Parathyroid adenoma (tissue), 2 donors: Measurements from ENCODE around the gene HEXIM1.
A peak's percentile ranks its signal among the peaks of the same experiment; 100 is the strongest.

Experiments
- H2AFZ ChIP-seq: fragments of 300-600 bp; sonication (generic); one replicate; pipeline ENCODE4 v1.7.0; 2017; ENCODE audit warnings: antibody characterized with exemption, mild to moderate bottlenecking
- H3K27ac ChIP-seq: fragments of 300-600 bp; sonication (generic); one replicate; pipeline ENCODE4 v1.7.0; 2017
- H3K27me3 ChIP-seq: fragments of 300-600 bp; sonication (generic); one replicate; pipeline ENCODE4 v1.7.0; 2017; ENCODE audit warnings: low read length; ENCODE audit not compliant: control insufficient read depth, insufficient read depth
- H3K36me3 ChIP-seq: fragments of 300-600 bp; sonication (generic); one replicate; pipeline ENCODE4 v1.7.0; 2017; ENCODE audit warnings: low read length; ENCODE audit not compliant: control insufficient read depth, insufficient read depth
- H3K4me1 ChIP-seq: fragments of 300-600 bp; sonication (generic); one replicate; pipeline ENCODE4 v1.7.0; 2017; ENCODE audit warnings: control low read depth
- H3K4me2 ChIP-seq: fragments of 300-600 bp; sonication (generic); one replicate; pipeline ENCODE4 v1.7.0; 2017; ENCODE audit warnings: low read length
- H3K4me3 ChIP-seq: fragments of 300-600 bp; sonication (generic); one replicate; pipeline ENCODE4 v1.7.0; 2017; ENCODE audit warnings: low read depth, low read length
- H3K79me2 ChIP-seq: fragments of 300-600 bp; sonication (generic); one replicate; pipeline ENCODE4 v1.7.0; 2017; ENCODE audit warnings: control low read depth
- H3K9ac ChIP-seq: fragments of 300-600 bp; sonication (generic); one replicate; pipeline ENCODE4 v1.7.0; 2017; ENCODE audit warnings: mild to moderate bottlenecking
- H3K9me3 ChIP-seq: fragments of 300-600 bp; sonication (generic); one replicate; pipeline ENCODE4 v1.7.0; 2017; ENCODE audit warnings: low read length; ENCODE audit not compliant: control insufficient read depth
- TF ChIP-seq, protein P1 (sequence below): fragments of 300-600 bp; sonication (generic); IDR thresholded peaks from one replicate; pipeline ENCODE4 v1.7.0; 2017; ENCODE audit warnings: antibody characterized with exemption, mild to moderate bottlenecking
- donor health status: primary hyperparathyroidism.

HEXIM1 gene

DNA sequence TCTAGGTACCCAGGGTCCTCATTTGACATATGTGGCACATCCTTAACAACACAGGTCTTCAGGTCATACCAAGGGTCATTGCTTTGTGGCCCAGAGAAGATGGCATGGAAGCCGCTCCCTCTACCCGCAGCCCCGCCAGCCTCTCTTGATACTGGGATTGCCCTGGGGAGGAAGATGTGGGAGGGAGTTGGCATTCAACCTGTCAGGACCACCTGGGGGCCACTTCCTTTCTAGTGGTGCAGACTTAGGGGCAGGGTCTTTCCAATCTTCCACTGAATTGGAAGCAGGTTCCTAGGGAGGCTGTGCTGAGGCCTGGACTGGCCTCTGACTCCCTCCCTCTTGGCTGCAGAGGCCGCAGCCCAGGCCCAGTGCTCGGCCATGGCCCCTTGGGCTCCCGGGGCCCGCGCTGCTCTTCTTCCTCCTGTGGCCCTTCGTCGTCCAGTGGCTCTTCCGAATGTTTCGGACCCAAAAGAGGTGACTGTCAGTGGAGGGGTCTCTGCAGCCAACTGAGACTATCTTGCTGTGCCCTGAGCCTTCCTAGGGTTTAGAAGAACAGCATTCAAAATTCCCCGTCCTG lies 5.1 kb upstream of the HEXIM1 start:
- Histone ChIP-seq H3K9me3 (no peaks in the 10 kb centered on the region), H3K9ac (no peak overlapping the region), H2AFZ (no peak overlapping the region), H3K4me1 (no peaks in the 10 kb centered on the region), H3K79me2 (no peaks in the 10 kb centered on the region), H3K4me3 (no peak overlapping the region), H3K27me3 (no peaks in the 10 kb centered on the region), H3K36me3 (no peaks in the 10 kb centered on the region), H3K27ac (no peak overlapping the region), H3K4me2 (no peak overlapping the region)
- TF ChIP-seq, protein P1, sequence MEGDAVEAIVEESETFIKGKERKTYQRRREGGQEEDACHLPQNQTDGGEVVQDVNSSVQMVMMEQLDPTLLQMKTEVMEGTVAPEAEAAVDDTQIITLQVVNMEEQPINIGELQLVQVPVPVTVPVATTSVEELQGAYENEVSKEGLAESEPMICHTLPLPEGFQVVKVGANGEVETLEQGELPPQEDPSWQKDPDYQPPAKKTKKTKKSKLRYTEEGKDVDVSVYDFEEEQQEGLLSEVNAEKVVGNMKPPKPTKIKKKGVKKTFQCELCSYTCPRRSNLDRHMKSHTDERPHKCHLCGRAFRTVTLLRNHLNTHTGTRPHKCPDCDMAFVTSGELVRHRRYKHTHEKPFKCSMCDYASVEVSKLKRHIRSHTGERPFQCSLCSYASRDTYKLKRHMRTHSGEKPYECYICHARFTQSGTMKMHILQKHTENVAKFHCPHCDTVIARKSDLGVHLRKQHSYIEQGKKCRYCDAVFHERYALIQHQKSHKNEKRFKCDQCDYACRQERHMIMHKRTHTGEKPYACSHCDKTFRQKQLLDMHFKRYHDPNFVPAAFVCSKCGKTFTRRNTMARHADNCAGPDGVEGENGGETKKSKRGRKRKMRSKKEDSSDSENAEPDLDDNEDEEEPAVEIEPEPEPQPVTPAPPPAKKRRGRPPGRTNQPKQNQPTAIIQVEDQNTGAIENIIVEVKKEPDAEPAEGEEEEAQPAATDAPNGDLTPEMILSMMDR = no peak

DNA sequence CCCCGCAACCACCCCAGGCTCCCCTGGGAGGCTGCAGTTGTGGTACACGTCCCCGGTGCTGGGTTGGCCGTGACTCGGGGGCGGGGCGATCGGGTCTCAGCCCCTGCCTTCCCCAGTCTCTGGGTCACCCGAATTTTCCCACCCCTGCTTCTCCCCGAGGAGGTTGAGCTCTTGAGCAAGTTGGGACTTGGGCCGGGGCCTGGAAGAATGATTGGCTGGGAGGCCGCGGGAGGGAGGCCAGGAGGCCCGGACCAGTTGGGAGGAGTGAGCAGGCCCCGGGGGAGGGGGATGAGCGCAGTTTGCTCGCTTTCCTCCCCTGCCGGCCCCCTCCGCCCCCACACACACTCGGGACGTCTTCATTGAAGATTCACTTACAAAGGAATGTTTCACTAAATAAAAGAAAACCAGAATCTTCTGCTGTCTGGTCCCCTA lies 4.5 kb upstream of the HEXIM1 start:
- TF ChIP-seq, protein P1 = no peak
- Histone ChIP-seq H3K27ac (peak overlapping the region; percentile 69), H3K79me2 (no peaks in the 10 kb centered on the region), H3K4me2 (peak overlapping the region; percentile 43), H3K36me3 (no peaks in the 10 kb centered on the region), H3K27me3 (no peaks in the 10 kb centered on the region), H3K4me3 (peak overlapping the region; percentile 45), H3K9me3 (no peaks in the 10 kb centered on the region), H2AFZ (peak overlapping the region; percentile 78), H3K4me1 (no peaks in the 10 kb centered on the region), H3K9ac (no peak overlapping the region)

DNA sequence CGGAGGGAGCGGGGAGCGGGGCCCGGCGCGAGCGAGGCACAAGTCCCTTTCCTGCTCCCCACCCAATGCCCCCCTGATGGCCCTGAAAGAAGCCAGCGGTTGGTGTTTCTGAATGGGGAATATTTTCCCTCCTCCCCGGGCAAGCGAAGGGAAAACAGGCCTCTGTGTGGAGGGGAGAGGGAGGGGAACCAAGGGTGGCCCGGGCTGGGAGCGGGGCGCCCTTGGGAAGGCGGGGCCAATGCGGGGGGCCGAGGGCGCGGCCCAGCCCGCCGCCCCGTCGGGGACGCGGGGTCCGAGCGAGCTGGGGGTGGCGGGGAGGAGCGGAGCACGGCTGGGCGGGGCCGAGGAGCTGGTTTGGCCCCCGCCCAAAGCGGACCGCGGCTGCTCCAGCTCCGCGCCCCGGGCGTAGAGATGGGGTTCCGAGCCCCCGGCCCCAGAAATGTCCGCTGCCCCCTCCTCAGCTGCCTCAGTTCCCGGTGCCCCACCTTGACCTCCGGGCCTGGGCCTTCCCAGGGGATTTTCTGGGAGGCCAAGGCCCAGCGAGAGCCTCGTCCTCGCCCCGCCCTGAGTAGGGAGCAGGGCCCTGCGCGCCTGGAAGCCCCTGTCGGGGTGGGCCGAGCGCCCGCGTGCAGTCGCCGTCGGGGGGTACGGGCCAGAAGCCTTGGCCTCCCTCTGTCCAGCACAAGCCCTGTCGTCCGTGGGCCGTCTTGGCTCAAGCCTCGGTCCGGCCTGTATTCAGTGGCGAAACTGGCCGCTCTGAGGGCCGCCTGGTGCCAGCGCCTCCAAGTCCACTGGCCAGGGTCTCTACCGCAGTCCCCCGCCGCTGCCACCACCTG lies 3.9 kb upstream of the HEXIM1 start:
- Histone ChIP-seq H3K79me2 (no peaks in the 10 kb centered on the region), H3K4me3 (peak overlapping the region; percentile 45), H3K4me2 (peak overlapping the region; percentile 43), H3K27ac (peak overlapping the region; percentile 69), H3K9ac (no peak overlapping the region), H2AFZ (peak overlapping the region; percentile 78), H3K36me3 (no peaks in the 10 kb centered on the region), H3K4me1 (no peaks in the 10 kb centered on the region), H3K9me3 (no peaks in the 10 kb centered on the region), H3K27me3 (no peaks in the 10 kb centered on the region)
- TF ChIP-seq, protein P1 = no peak

DNA sequence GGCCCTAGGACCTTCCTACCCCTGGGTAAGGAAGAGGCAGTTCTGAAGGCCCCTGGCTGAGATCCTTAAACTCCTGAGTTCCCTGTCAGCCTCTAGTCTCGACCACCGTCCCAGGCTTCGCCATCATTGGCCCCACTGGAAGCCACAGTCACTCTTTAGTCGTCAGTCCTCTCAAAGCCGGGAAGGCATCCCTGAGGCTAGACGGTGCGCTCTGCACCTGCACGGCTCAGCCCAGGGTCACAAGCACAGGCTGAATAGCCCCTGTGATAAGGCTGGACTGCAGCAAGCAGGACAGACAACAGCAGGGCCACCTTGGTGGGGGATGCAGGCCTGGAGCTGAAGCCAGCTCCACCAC lies 3.3 kb upstream of the HEXIM1 start:
- no peak overlapping the region for H3K9ac ChIP-seq
- H3K36me3 ChIP-seq = no peaks in the 10 kb centered on the region
- no peak overlapping the region for H3K4me2 ChIP-seq
- H3K9me3 ChIP-seq = no peaks in the 10 kb centered on the region
- no peak overlapping the region for H2AFZ ChIP-seq
- no peaks in the 10 kb centered on the region for H3K27me3 ChIP-seq
- TF ChIP-seq, protein P1 = no peak
- H3K79me2 ChIP-seq = no peaks in the 10 kb centered on the region
- H3K27ac ChIP-seq = peak overlapping the region; percentile 69
- no peak overlapping the region for H3K4me3 ChIP-seq
- no peaks in the 10 kb centered on the region for H3K4me1 ChIP-seq
